ENCODE results near the gene CFAP300. TPM values are rescaled to one million over a fixed set of nuclear protein-coding genes. Genes with fewer than 3 reads are reported as not detected.
A peak's percentile ranks its signal among the peaks of the same experiment; 100 is the strongest.

CFAP300 gene
- total RNA-seq, 2 experiments from 2014 or later = not detected

- no peaks in the 10 kb centered on the region for H3K4me1 Mint-ChIP-seq (ENCODE audit: low read depth)
- H3K27me3 Mint-ChIP-seq (ENCODE audit: low read depth) = peaks cover 9% of the 10 kb centered on the region
- no peak for DNase-seq
- H3K27ac Mint-ChIP-seq = no peak overlapping the region
- intact Hi-C loops (cut with micrococcal nuclease) = no loop called here
- H3K9me3 Mint-ChIP-seq = no peaks in the 10 kb centered on the region
- H3K36me3 Mint-ChIP-seq (ENCODE audit: low read depth) = no peaks in the 10 kb centered on the region
- H3K4me3 Mint-ChIP-seq = no peak overlapping the region
- CTCF ChIA-PET = interaction anchor here (0.7 to 2.0 kb wide), 2 partner anchors 18 to 21 kb away, joined by 4 to 8 read pairs; no protein-coding TSS in a partner anchor
These were observed 20.3 kb upstream of the CFAP300 start for GRCh38 chr11:102026959-102027358.

GRCh38 chr11:102036757-102037156 lies 10.5 kb upstream of the CFAP300 start:
- DNase-seq = no peak
- H3K4me3 Mint-ChIP-seq = no peak overlapping the region
- CTCF ChIA-PET = no interaction called here
- no peaks in the 10 kb centered on the region for H3K4me1 Mint-ChIP-seq (ENCODE audit: low read depth)
- peaks cover 5% of the 10 kb centered on the region for H3K27me3 Mint-ChIP-seq (ENCODE audit: low read depth)
- H3K27ac Mint-ChIP-seq = no peak overlapping the region
- H3K36me3 Mint-ChIP-seq (ENCODE audit: low read depth) = no peaks in the 10 kb centered on the region
- intact Hi-C loops (cut with micrococcal nuclease) = no loop called here
- peaks cover 3% of the 10 kb centered on the region for H3K9me3 Mint-ChIP-seq

DNA sequence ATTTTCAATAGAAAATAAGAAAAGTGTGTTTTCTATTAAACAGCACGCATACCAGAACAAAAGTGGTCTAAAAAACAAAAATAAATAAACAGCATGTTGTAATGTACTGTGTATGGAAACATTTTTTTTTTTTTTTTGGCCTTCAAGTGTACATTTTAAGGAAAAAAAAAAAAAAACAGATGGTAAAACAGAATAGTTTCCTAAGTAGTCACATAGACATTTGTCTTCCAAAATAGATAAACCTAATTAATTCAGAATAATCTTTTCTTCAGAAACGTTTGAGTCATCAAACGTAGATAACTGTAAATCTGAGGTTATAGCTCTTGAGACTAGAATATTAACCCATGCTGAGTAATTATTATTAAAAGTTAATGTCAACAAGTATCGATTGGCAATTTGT lies 396 bp upstream of the CFAP300 start:
- CTCF ChIA-PET = interaction anchor here (0.6 kb wide), 1 partner anchor 187 kb away, joined by 3 read pairs; no protein-coding TSS in a partner anchor
- intact Hi-C loops (cut with micrococcal nuclease) = no loop called here
- H3K4me3 Mint-ChIP-seq = peak overlapping the region; percentile 58
- no peak overlapping the region for H3K27ac Mint-ChIP-seq
- no peak for DNase-seq
- H3K27me3 Mint-ChIP-seq (ENCODE audit: low read depth) = peaks cover 28% of the 10 kb centered on the region
- no peaks in the 10 kb centered on the region for H3K36me3 Mint-ChIP-seq (ENCODE audit: low read depth)
- peaks cover 8% of the 10 kb centered on the region for H3K4me1 Mint-ChIP-seq (ENCODE audit: low read depth)
- no peaks in the 10 kb centered on the region for H3K9me3 Mint-ChIP-seq

DNA sequence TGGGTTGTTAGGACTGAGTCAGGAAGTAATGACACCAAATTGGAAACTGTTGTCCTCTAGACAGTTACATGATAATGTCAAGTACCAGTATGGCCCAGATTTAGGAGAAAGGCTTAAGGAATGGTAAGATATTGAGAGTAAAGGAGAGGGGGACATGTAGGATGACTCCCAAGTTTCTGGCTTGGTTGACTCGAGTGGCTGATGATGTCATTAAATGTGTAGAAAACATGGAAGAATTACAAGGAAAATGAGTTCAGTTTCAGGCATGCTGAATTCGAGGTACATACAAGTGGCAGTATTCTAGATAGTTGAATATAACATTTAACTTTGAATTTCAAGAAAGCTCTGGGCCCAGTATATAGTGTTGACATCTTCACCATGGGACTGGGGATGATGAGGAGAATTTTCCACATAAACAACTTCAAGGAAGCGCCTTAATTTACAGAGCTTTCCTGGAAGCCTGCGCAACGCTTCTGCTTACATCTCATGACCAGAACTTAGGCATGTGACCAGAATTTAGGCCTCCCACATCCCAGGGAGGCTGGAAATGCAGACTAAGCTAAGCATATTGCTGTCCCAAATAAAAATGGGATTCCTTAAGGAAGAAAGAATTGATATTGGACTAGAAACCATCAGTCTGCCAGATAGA lies 3.8 kb downstream of the CFAP300 start:
- H3K4me1 Mint-ChIP-seq (ENCODE audit: low read depth) = peaks cover 8% of the 10 kb centered on the region
- no peaks in the 10 kb centered on the region for H3K36me3 Mint-ChIP-seq (ENCODE audit: low read depth)
- H3K4me3 Mint-ChIP-seq = no peak overlapping the region
- intact Hi-C loops (cut with micrococcal nuclease) = no loop called here
- H3K9me3 Mint-ChIP-seq = no peaks in the 10 kb centered on the region
- H3K27me3 Mint-ChIP-seq (ENCODE audit: low read depth) = peaks cover 26% of the 10 kb centered on the region
- DNase-seq = no peak
- H3K27ac Mint-ChIP-seq = no peak overlapping the region
- CTCF ChIA-PET = no interaction called here

DNA sequence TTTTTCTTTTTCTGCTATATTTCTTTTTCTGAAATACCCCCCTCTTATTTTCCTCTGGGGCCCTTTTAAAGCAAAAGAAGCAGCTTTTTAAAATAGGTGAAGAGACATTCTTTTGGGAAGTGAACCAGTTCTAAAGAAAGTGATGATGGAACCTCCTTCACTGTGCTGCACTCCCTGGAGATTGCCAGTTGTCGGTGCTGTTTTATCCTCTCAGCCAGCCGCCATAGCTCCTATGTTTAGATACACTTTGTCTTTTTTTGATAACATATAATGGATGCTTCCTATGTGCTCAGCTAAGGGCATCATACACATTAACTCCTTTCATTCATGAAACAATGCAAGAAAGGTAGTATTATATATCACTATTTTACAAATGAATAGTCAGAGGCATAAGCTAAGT lies 14.0 kb downstream of the CFAP300 start:
- DNase-seq = no peak
- H3K27me3 Mint-ChIP-seq (ENCODE audit: low read depth) = peaks cover 12% of the 10 kb centered on the region
- no peaks in the 10 kb centered on the region for H3K4me1 Mint-ChIP-seq (ENCODE audit: low read depth)
- no peak overlapping the region for H3K4me3 Mint-ChIP-seq
- intact Hi-C loops (cut with micrococcal nuclease) = loop anchor here (5.0 kb wide), 1 partner anchor 206 kb away; no protein-coding TSS in a partner anchor
- no peak overlapping the region for H3K27ac Mint-ChIP-seq
- CTCF ChIA-PET = interaction anchor here (0.8 kb wide), 1 partner anchor 110 kb away, joined by 3 read pairs; no protein-coding TSS in a partner anchor
- H3K36me3 Mint-ChIP-seq (ENCODE audit: low read depth) = no peaks in the 10 kb centered on the region
- H3K9me3 Mint-ChIP-seq = no peaks in the 10 kb centered on the region

GRCh38 chr11:102062106-102062505 lies 14.9 kb downstream of the CFAP300 start:
- peaks cover 12% of the 10 kb centered on the region for H3K27me3 Mint-ChIP-seq (ENCODE audit: low read depth)
- intact Hi-C loops (cut with micrococcal nuclease) = loop anchor here (5.0 kb wide), 1 partner anchor 205 kb away; no protein-coding TSS in a partner anchor
- CTCF ChIA-PET = no interaction called here
- no peaks in the 10 kb centered on the region for H3K4me1 Mint-ChIP-seq (ENCODE audit: low read depth)
- no peak for DNase-seq
- no peak overlapping the region for H3K27ac Mint-ChIP-seq
- H3K9me3 Mint-ChIP-seq = no peaks in the 10 kb centered on the region
- no peaks in the 10 kb centered on the region for H3K36me3 Mint-ChIP-seq (ENCODE audit: low read depth)
- H3K4me3 Mint-ChIP-seq = no peak overlapping the region

- Mint-ChIP-seq H3K4me3 (no peak overlapping the region), H3K27ac (no peak overlapping the region), H3K27me3 (ENCODE audit: low read depth) (peaks cover 12% of the 10 kb centered on the region), H3K9me3 (no peaks in the 10 kb centered on the region), H3K4me1 (ENCODE audit: low read depth) (no peaks in the 10 kb centered on the region), H3K36me3 (ENCODE audit: low read depth) (no peaks in the 10 kb centered on the region)
- intact Hi-C loops (cut with micrococcal nuclease) = loop anchor here (5.0 kb wide), 1 partner anchor 203 kb away; no protein-coding TSS in a partner anchor
- DNase-seq = no peak
- CTCF ChIA-PET = interaction anchor here (0.6 kb wide), 1 partner anchor 59 kb away, joined by 3 read pairs; no protein-coding TSS in a partner anchor
These were observed 17.1 kb downstream of the CFAP300 start for GRCh38 chr11:102064316-102064715.

GRCh38 chr11:102070766-102071165 lies 23.5 kb downstream of the CFAP300 start:
- intact Hi-C loops (cut with micrococcal nuclease) = no loop called here
- H3K4me1 Mint-ChIP-seq (ENCODE audit: low read depth) = no peaks in the 10 kb centered on the region

GRCh38 chr11:102071497-102072472 lies 24.5 kb downstream of the CFAP300 start:
- Mint-ChIP-seq H3K4me1 (ENCODE audit: low read depth) (no peaks in the 10 kb centered on the region), H3K9me3 (peaks cover 19% of the 10 kb centered on the region), H3K27ac (no peak overlapping the region), H3K4me3 (no peak overlapping the region), H3K27me3 (ENCODE audit: low read depth) (no peaks in the 10 kb centered on the region), H3K36me3 (ENCODE audit: low read depth) (no peaks in the 10 kb centered on the region)
- intact Hi-C loops (cut with micrococcal nuclease) = no loop called here
- CTCF ChIA-PET = no interaction called here
- no peak for DNase-seq

More at GRCh38 chr11:102070766-102071165, 23.5 kb downstream of the CFAP300 start:
- peaks cover 19% of the 10 kb centered on the region for H3K9me3 Mint-ChIP-seq
- no peak for DNase-seq
- CTCF ChIA-PET = no interaction called here
- no peak overlapping the region for H3K27ac Mint-ChIP-seq
- H3K4me3 Mint-ChIP-seq = no peak overlapping the region
- no peaks in the 10 kb centered on the region for H3K27me3 Mint-ChIP-seq (ENCODE audit: low read depth)
- H3K36me3 Mint-ChIP-seq (ENCODE audit: low read depth) = no peaks in the 10 kb centered on the region

GRCh38 chr11:102073253-102073652 lies 26.0 kb downstream of the CFAP300 start:
- Mint-ChIP-seq H3K4me3 (no peak overlapping the region), H3K27ac (no peak overlapping the region), H3K27me3 (ENCODE audit: low read depth) (no peaks in the 10 kb centered on the region), H3K9me3 (peaks cover 19% of the 10 kb centered on the region), H3K4me1 (ENCODE audit: low read depth) (no peaks in the 10 kb centered on the region), H3K36me3 (ENCODE audit: low read depth) (no peaks in the 10 kb centered on the region)
- CTCF ChIA-PET = no interaction called here
- DNase-seq = no peak
- intact Hi-C loops (cut with micrococcal nuclease) = no loop called here

- Mint-ChIP-seq H3K27me3 (ENCODE audit: low read depth) (peaks cover under 1% of the 10 kb centered on the region), H3K9me3 (no peaks in the 10 kb centered on the region), H3K36me3 (ENCODE audit: low read depth) (no peaks in the 10 kb centered on the region), H3K4me3 (no peak overlapping the region), H3K27ac (no peak overlapping the region), H3K4me1 (ENCODE audit: low read depth) (no peaks in the 10 kb centered on the region)
- intact Hi-C loops (cut with micrococcal nuclease) = no loop called here
- CTCF ChIA-PET = no interaction called here
- no peak for DNase-seq
These were observed 32.4 kb downstream of the CFAP300 start for GRCh38 chr11:102079625-102080024.

DNA sequence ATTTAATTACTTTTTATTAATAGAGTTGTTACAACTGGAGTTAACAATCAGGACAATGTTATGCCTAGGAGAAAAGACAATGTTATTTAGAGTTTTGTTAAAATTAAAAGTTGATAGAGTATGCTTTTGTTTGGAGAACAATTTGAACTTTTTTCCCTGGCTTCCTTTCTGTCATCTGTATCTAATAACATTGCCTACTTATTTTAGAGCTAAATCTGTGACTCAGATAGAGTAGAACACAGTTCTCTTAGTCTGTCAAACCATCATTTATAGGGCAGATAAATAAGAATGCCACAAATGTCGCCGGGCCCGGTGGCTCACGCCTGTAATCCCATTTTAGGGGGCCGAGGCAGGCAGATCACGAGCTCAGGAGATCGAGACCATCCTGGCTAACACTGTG lies 34.1 kb downstream of the CFAP300 start:
- Mint-ChIP-seq H3K27me3 (ENCODE audit: low read depth) (peaks cover 3% of the 10 kb centered on the region), H3K36me3 (ENCODE audit: low read depth) (no peaks in the 10 kb centered on the region), H3K27ac (no peak overlapping the region), H3K4me1 (ENCODE audit: low read depth) (no peaks in the 10 kb centered on the region), H3K4me3 (no peak overlapping the region), H3K9me3 (no peaks in the 10 kb centered on the region)
- DNase-seq = no peak
- intact Hi-C loops (cut with micrococcal nuclease) = no loop called here
- CTCF ChIA-PET = no interaction called here

Measured in activated naive CD4-positive, alpha-beta T cell treated with anti-CD3 and anti-CD28 coated beads for 36 hours (primary cell).